Measurements from ENCODE around the gene OR5F1.

DNA sequence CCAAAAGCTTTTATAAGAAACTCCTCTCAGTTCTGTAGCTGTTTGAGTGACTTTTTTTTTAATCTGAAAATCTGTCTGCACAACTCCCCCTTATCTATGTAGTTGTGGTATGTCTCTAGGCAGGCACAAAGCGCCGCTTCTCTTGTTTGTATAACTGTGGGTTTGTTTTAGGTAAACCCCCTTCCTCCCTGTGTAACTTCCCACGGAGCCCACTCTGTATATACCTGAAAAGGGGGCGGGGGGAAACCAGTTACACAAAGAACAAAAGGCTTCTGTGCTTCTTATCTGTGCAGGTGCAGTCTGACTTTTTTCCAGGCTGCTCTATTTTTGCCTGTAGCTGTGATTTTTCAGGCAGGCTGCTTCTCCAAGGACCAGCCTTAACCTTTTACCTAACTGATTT is 37.9 kb downstream of the OR5F1 start:
- no peak for TF ChIP-seq EP300 (IDR thresholded peaks at IDR 0.05; ENCODE audit: low read depth)
- TF ChIP-seq, protein P1, sequence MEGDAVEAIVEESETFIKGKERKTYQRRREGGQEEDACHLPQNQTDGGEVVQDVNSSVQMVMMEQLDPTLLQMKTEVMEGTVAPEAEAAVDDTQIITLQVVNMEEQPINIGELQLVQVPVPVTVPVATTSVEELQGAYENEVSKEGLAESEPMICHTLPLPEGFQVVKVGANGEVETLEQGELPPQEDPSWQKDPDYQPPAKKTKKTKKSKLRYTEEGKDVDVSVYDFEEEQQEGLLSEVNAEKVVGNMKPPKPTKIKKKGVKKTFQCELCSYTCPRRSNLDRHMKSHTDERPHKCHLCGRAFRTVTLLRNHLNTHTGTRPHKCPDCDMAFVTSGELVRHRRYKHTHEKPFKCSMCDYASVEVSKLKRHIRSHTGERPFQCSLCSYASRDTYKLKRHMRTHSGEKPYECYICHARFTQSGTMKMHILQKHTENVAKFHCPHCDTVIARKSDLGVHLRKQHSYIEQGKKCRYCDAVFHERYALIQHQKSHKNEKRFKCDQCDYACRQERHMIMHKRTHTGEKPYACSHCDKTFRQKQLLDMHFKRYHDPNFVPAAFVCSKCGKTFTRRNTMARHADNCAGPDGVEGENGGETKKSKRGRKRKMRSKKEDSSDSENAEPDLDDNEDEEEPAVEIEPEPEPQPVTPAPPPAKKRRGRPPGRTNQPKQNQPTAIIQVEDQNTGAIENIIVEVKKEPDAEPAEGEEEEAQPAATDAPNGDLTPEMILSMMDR (IDR thresholded peaks at IDR 0.05) = no peak
- TF ChIP-seq POLR2A (IDR thresholded peaks at IDR 0.05) = no peak
- no peak for TF ChIP-seq POLR2AphosphoS5 (IDR thresholded peaks at IDR 0.05)

Measured in transverse colon (tissue), 4 donors.